WTC11 (cell line): ENCODE measurements around the gene GABPB1. TPM values are rescaled to one million over a fixed set of nuclear protein-coding genes. Genes with fewer than 3 reads are reported as not detected.

Experiments used
- ATAC-seq: fragments of 200-7000 bp; cut with Tn5 transposase; 2 replicates; pipeline ENCODE4 v1.10.0; 2021; ENCODE audit warnings: mild to moderate bottlenecking, moderate library complexity
- CTCF ChIA-PET: fragments of 300-600 bp; sonication (Branson Sonifier 250); formaldehyde crosslinking; loops from one replicate; lab custom pipeline; 2021; ENCODE audit warnings: antibody characterized with exemption; lab: Charles Lee
- POLR2A ChIA-PET: fragments of 350-600 bp; sonication (Branson Sonifier 250); formaldehyde crosslinking; loops from one replicate; lab custom pipeline; 2021; ENCODE audit warnings: antibody characterized with exemption; lab: Charles Lee
- DNase-seq: peaks from one replicate; pipeline ENCODE4 v3.0.0; 2021; ENCODE audit warnings: low spot score
- H3K27ac Mint-ChIP-seq: 2 replicates; pipeline ENCODE4 v1.8.0; 2021; ENCODE audit warnings: mixed read lengths
- H3K27me3 Mint-ChIP-seq: 2 replicates; pipeline ENCODE4 v1.8.0; 2021; ENCODE audit warnings: low read depth, mild to moderate bottlenecking, moderate library complexity, mixed read lengths
- H3K36me3 Mint-ChIP-seq: 2 replicates; pipeline ENCODE4 v1.8.0; 2021; ENCODE audit warnings: mixed read lengths
- H3K4me1 Mint-ChIP-seq: 2 replicates; pipeline ENCODE4 v1.8.0; 2022; ENCODE audit warnings: mixed read lengths
- H3K4me3 Mint-ChIP-seq: 2 replicates; pipeline ENCODE4 v1.8.0; 2021; ENCODE audit warnings: mild to moderate bottlenecking, moderate library complexity, mixed read lengths
- H3K9me3 Mint-ChIP-seq: 2 replicates; pipeline ENCODE4 v1.8.0; 2021; ENCODE audit warnings: mixed read lengths
- ATF1 ChIP-seq: sonication (generic); formaldehyde crosslinking; IDR thresholded peaks from 2 replicates; pipeline ENCODE4 v1.8.1; 2023; ENCODE audit warnings: mild to moderate bottlenecking, moderate library complexity, missing genetic modification reagents
- ATF2 ChIP-seq: sonication (generic); formaldehyde crosslinking; IDR thresholded peaks from 2 replicates; pipeline ENCODE4 v1.8.1; 2022; ENCODE audit warnings: low read depth, missing genetic modification reagents, borderline replicate concordance
- CDX4 ChIP-seq: fragments of 250-450 bp; sonication (Bioruptor Pico); IDR thresholded peaks from 2 replicates; pipeline ENCODE4 v1.9.0; 2021; ENCODE audit warnings: moderate library complexity, mild to moderate bottlenecking, inconsistent platforms, borderline replicate concordance
- ERG ChIP-seq: fragments of 250-450 bp; sonication (Bioruptor Pico); IDR thresholded peaks from 2 replicates; pipeline ENCODE4 v1.8.0; 2021; ENCODE audit warnings: mild to moderate bottlenecking
- ESRRA ChIP-seq: sonication (generic); formaldehyde crosslinking; IDR thresholded peaks from 2 replicates; pipeline ENCODE4 v1.8.1; 2022; ENCODE audit warnings: mild to moderate bottlenecking, missing genetic modification reagents, borderline replicate concordance
- FOXP4 ChIP-seq: sonication (generic); formaldehyde crosslinking; IDR thresholded peaks from 2 replicates; pipeline ENCODE4 v1.8.0; 2022; ENCODE audit warnings: mild to moderate bottlenecking, missing genetic modification reagents
- HMGA2 ChIP-seq: fragments of 250-450 bp; sonication (Bioruptor Pico); IDR thresholded peaks from 2 replicates; pipeline ENCODE4 v1.4.0; 2021; ENCODE audit warnings: mild to moderate bottlenecking, moderate library complexity
- JAZF1 ChIP-seq: fragments of 250-450 bp; sonication (Bioruptor Pico); IDR thresholded peaks from 2 replicates; pipeline ENCODE4 v1.9.0; 2021; ENCODE audit warnings: moderate library complexity, mild to moderate bottlenecking, inconsistent platforms
- OVOL2 ChIP-seq: fragments of 250-450 bp; sonication (Bioruptor Pico); IDR thresholded peaks from 2 replicates; pipeline ENCODE4 v1.9.0; 2021; ENCODE audit warnings: mild to moderate bottlenecking, borderline replicate concordance
- PRDM15 ChIP-seq: sonication (generic); formaldehyde crosslinking; IDR thresholded peaks from 2 replicates; pipeline ENCODE4 v1.8.0; 2022; ENCODE audit warnings: missing genetic modification reagents
- PREB ChIP-seq: sonication (generic); formaldehyde crosslinking; IDR thresholded peaks from 2 replicates; pipeline ENCODE4 v1.8.1; 2022; ENCODE audit warnings: mild to moderate bottlenecking, missing genetic modification reagents, moderate library complexity, borderline replicate concordance
- RORB ChIP-seq: fragments of 250-450 bp; sonication (Bioruptor Pico); IDR thresholded peaks from 2 replicates; pipeline ENCODE4 v1.9.0; 2021; ENCODE audit warnings: mild to moderate bottlenecking
- SP1 ChIP-seq: sonication (generic); formaldehyde crosslinking; conservative IDR thresholded peaks from 2 replicates; pipeline ENCODE4 v1.8.1; 2022; ENCODE audit warnings: missing genetic modification reagents
- TCF7 ChIP-seq: sonication (generic); formaldehyde crosslinking; IDR thresholded peaks from 2 replicates; pipeline ENCODE4 v1.8.0; 2022; ENCODE audit warnings: mild to moderate bottlenecking, low read depth, missing genetic modification reagents, moderate library complexity
- ZNF263 ChIP-seq: sonication (generic); formaldehyde crosslinking; IDR thresholded peaks from 2 replicates; pipeline ENCODE4 v1.8.1; 2022; ENCODE audit warnings: low read depth, mild to moderate bottlenecking, moderate library complexity, missing genetic modification reagents
- ZNF281 ChIP-seq: sonication (generic); formaldehyde crosslinking; IDR thresholded peaks from 2 replicates; pipeline ENCODE4 v1.8.0; 2023; ENCODE audit warnings: mild to moderate bottlenecking, missing genetic modification reagents
- total RNA-seq: library from RNA; stranded (reverse); gene quantifications from 3 replicates; pipeline ENCODE4 v1.2.3, GENCODE V29; 2021

Gene GABPB1
- total RNA-seq, 1 experiment from 2014 or later: 28.9 TPM

- DNase-seq: no peak
- no peak for ATAC-seq
- no peaks in the 10 kb centered on the region for H3K27me3 Mint-ChIP-seq
- H3K36me3 Mint-ChIP-seq: no peaks in the 10 kb centered on the region
- POLR2A ChIA-PET: interaction anchor here (1.0 kb wide), 1 partner anchor 10 kb away, joined by 3 read pairs; no protein-coding TSS in a partner anchor
- no peak overlapping the region for H3K27ac Mint-ChIP-seq
- H3K4me1 Mint-ChIP-seq: no peaks in the 10 kb centered on the region
- H3K4me3 Mint-ChIP-seq: no peak overlapping the region
- H3K9me3 Mint-ChIP-seq: no peaks in the 10 kb centered on the region
- CTCF ChIA-PET: no interaction called here
- TF ChIP-seq SP1 (CRISPR knock-in tag): no peak
- no peak for TF ChIP-seq ESRRA (CRISPR knock-in tag)
- no peak for TF ChIP-seq ZNF281 (CRISPR knock-in tag)
- TF ChIP-seq FOXP4 (CRISPR knock-in tag): no peak
- TF ChIP-seq TCF7 (CRISPR knock-in tag): no peak
- no peak for TF ChIP-seq PRDM15 (CRISPR knock-in tag)
- no peak for TF ChIP-seq ATF1
- no peak for TF ChIP-seq RORB
- no peak for TF ChIP-seq PREB (CRISPR knock-in tag)
- TF ChIP-seq, all 79 proteins: peak for 0
Measured at GRCh38 chr15:50280271-50280670, 74.7 kb downstream of the GABPB1 start.

GRCh38 chr15:50278496-50278895 lies 76.5 kb downstream of the GABPB1 start:
- Mint-ChIP-seq H3K27ac (no peak overlapping the region), H3K36me3 (no peaks in the 10 kb centered on the region), H3K4me1 (no peaks in the 10 kb centered on the region), H3K4me3 (no peak overlapping the region), H3K9me3 (no peaks in the 10 kb centered on the region), H3K27me3 (no peaks in the 10 kb centered on the region)
- no peak for ATAC-seq
- no peak for DNase-seq
- ChIA-PET CTCF (interaction anchor here (1.3 kb wide), 1 partner anchor 38 kb away, joined by 3 read pairs; no protein-coding TSS in a partner anchor), POLR2A (interaction anchor here (0.7 kb wide), 1 partner anchor 1810 kb away, joined by 3 read pairs; no protein-coding TSS in a partner anchor)
- no peak for TF ChIP-seq ERG (CRISPR knock-in tag)
- no peak for TF ChIP-seq HMGA2 (CRISPR knock-in tag)
- TF ChIP-seq ZNF281 (CRISPR knock-in tag): no peak
- TF ChIP-seq JAZF1: no peak
- TF ChIP-seq ATF2 (CRISPR knock-in tag): no peak
- no peak for TF ChIP-seq CDX4 (CRISPR knock-in tag)
- no peak for TF ChIP-seq ZNF263 (CRISPR knock-in tag)
- TF ChIP-seq OVOL2 (CRISPR knock-in tag): no peak
